Measurements from ENCODE around the gene ARID1A. TPM values are rescaled to one million over a fixed set of nuclear protein-coding genes. Genes with fewer than 3 reads are reported as not detected.

Gene ARID1A
- polyA plus RNA-seq, 3 donors: 6.6 to 84.4 (median 9.5) TPM

DNA sequence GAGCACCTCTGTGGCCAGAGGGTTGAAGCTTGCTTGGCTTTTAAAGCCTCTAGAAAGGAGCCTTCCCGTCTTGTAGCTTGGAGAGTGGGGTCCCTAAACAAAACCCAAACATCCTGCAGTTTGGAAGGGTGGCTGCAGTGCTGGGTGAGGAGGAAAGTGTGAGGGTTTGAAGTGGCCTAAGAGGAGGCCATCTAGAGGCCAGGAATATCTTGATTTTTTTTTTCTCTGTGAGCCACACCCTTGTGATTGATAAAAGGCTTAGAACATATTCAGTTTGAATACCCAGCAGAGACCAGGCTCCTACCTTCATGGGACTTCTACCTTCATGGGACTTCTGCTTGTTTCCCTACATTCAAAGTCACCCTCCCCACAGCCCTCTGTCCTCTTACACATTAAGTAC lies 54.6 kb downstream of the ARID1A start:
- Histone ChIP-seq H4K20me1 (ENCODE audit: insufficient read depth, low read length) (peaks cover 100% of the 10 kb centered on the region), H3K27me3 (ENCODE audit: control insufficient read depth in 2 of 2, insufficient read depth in 2 of 2, low read length in 2 of 2) (no peaks in the 10 kb centered on the region), H3K4me3 (replicated peaks in 1 of 3; ENCODE audit: low read depth in 2 of 3, low read length in 3 of 3) (no peak overlapping the region), H3K27ac (ENCODE audit: low read depth in 1 of 2, low read length in 2 of 2) (peak overlapping the region in 1 of 2 donors; percentile 62), H3K4me1 (ENCODE audit: control insufficient read depth in 1 of 2, insufficient read depth in 2 of 2, low read length in 2 of 2) (peaks cover 4% of the 10 kb centered on the region in 2 donors), H3K4me2 (replicated peaks; ENCODE audit: extremely low read depth, low read length, poor library complexity, severe bottlenecking) (no peak overlapping the region), H3K9me3 (replicated peaks in 1 of 2; ENCODE audit: control insufficient read depth in 1 of 2, insufficient read depth in 1 of 2, low read length in 2 of 2) (no peaks in the 10 kb centered on the region), H3K36me3 (replicated peaks in 1 of 2; ENCODE audit: control insufficient read depth in 1 of 2, insufficient read depth in 2 of 2, low read length in 2 of 2) (peaks cover 72 to 99% of the 10 kb centered on the region in 2 donors), H2AFZ (ENCODE audit: insufficient read depth, low read depth, low read length, poor library complexity, severe bottlenecking) (no peak overlapping the region), H3K9ac (ENCODE audit: insufficient read depth, low read length, poor library complexity, severe bottlenecking) (no peak overlapping the region), H3K79me2 (ENCODE audit: insufficient read depth, low read length) (peaks cover 99% of the 10 kb centered on the region)
- H3K4me3 Mint-ChIP-seq: no peak overlapping the region
- intact Hi-C loops (cut with micrococcal nuclease): no loop called here
- DNase-seq: no peak
- TF ChIP-seq CTCF (IDR thresholded peaks at IDR 0.05): no peak
- no CpG with 5 or more reads among the region's 1 CpG for WGBS (ENCODE audit: insufficient coverage)
- H3K36me3 Mint-ChIP-seq: peaks cover 65 to 87% of the 10 kb centered on the region in 2 donors
- H3K27me3 Mint-ChIP-seq (ENCODE audit: low read depth in 3 of 3): no peaks in the 10 kb centered on the region
- H3K27ac Mint-ChIP-seq: peak overlapping the region in 6 of 7 donors; percentile 15 to 87 (median 72)
- H3K9me3 Mint-ChIP-seq: no peaks in the 10 kb centered on the region
- peaks cover 12% of the 10 kb centered on the region for H3K4me1 Mint-ChIP-seq

GRCh38 chr1:26752519-26752918 lies 56.7 kb downstream of the ARID1A start:
- Histone ChIP-seq H3K27me3 (ENCODE audit: control insufficient read depth in 2 of 2, insufficient read depth in 2 of 2, low read length in 2 of 2) (no peaks in the 10 kb centered on the region), H2AFZ (ENCODE audit: insufficient read depth, low read depth, low read length, poor library complexity, severe bottlenecking) (no peak overlapping the region), H3K4me3 (replicated peaks in 1 of 3; ENCODE audit: low read depth in 2 of 3, low read length in 3 of 3) (no peak overlapping the region), H3K4me1 (ENCODE audit: control insufficient read depth in 1 of 2, insufficient read depth in 2 of 2, low read length in 2 of 2) (no peaks in the 10 kb centered on the region), H3K36me3 (replicated peaks in 1 of 2; ENCODE audit: control insufficient read depth in 1 of 2, insufficient read depth in 2 of 2, low read length in 2 of 2) (peaks cover 62 to 99% of the 10 kb centered on the region in 2 donors), H3K9ac (ENCODE audit: insufficient read depth, low read length, poor library complexity, severe bottlenecking) (no peak overlapping the region), H3K9me3 (replicated peaks in 1 of 2; ENCODE audit: control insufficient read depth in 1 of 2, insufficient read depth in 1 of 2, low read length in 2 of 2) (no peaks in the 10 kb centered on the region), H4K20me1 (ENCODE audit: insufficient read depth, low read length) (peaks cover 100% of the 10 kb centered on the region), H3K79me2 (ENCODE audit: insufficient read depth, low read length) (peaks cover 99% of the 10 kb centered on the region), H3K4me2 (replicated peaks; ENCODE audit: extremely low read depth, low read length, poor library complexity, severe bottlenecking) (no peak overlapping the region), H3K27ac (ENCODE audit: low read depth in 1 of 2, low read length in 2 of 2) (peak overlapping the region in 1 of 2 donors; percentile 58)
- Mint-ChIP-seq H3K4me3 (no peak overlapping the region), H3K27me3 (ENCODE audit: low read depth in 3 of 3) (no peaks in the 10 kb centered on the region), H3K9me3 (no peaks in the 10 kb centered on the region), H3K36me3 (peaks cover 57 to 85% of the 10 kb centered on the region in 2 donors), H3K27ac (peak overlapping the region in 2 of 7 donors; percentile 60 to 61), H3K4me1 (peaks cover 10% of the 10 kb centered on the region)
- intact Hi-C loops (cut with micrococcal nuclease): no loop called here
- no peak for DNase-seq
- no peak for TF ChIP-seq CTCF (IDR thresholded peaks at IDR 0.05)
- no CpG with 5 or more reads among the region's 4 CpGs for WGBS (ENCODE audit: insufficient coverage)
